HK-2 (cell line): Measurements from ENCODE around the gene FAM20A.
"Not testable (repeated sequence)": the region's sequence is repeated elsewhere in the genome, so short reads cannot be mapped to it uniquely, and the experiment has no call there.

ENCODE experiments used
- DNase-seq: peaks from one replicate; pipeline ENCODE4 v3.0.0-alpha.2; 2018; ENCODE audit not compliant: unreplicated experiment

Gene FAM20A

GRCh38 chr17:68519911-68520310 lies 81.3 kb downstream of the FAM20A start:
- no peak for DNase-seq

GRCh38 chr17:68519051-68519450 lies 82.1 kb downstream of the FAM20A start:
- not testable (repeated sequence) for DNase-seq

GRCh38 chr17:68518063-68518815 lies 82.9 kb downstream of the FAM20A start:
- no peak for DNase-seq

GRCh38 chr17:68517605-68518004 lies 83.6 kb downstream of the FAM20A start:
- not testable (repeated sequence) for DNase-seq

- DNase-seq = no peak
Observed at GRCh38 chr17:68516732-68517131, 84.4 kb downstream of the FAM20A start.

- DNase-seq = no peak
Observed at GRCh38 chr17:68514831-68515635, 86.1 kb downstream of the FAM20A start.

GRCh38 chr17:68513932-68514331 lies 87.2 kb downstream of the FAM20A start:
- no peak for DNase-seq

- peak; percentile 50 for DNase-seq
Observed at GRCh38 chr17:68512960-68513474, 88.2 kb downstream of the FAM20A start.

- DNase-seq = peak; percentile 91
Observed at GRCh38 chr17:68512247-68512959, 88.8 kb downstream of the FAM20A start, which contains the start of gene PRKAR1A. Gene PRKAR1A (plus strand): TSS chr17:68512430. CDS start chr17:68515400, 2,970 bp downstream.

- peak; percentile 73 for DNase-seq
Observed at GRCh38 chr17:68511671-68512246, 89.4 kb downstream of the FAM20A start.

GRCh38 chr17:68511254-68511670 lies 89.9 kb downstream of the FAM20A start:
- no peak for DNase-seq

- DNase-seq = peak; percentile 19
Observed at GRCh38 chr17:68509141-68510057, 91.8 kb downstream of the FAM20A start.

GRCh38 chr17:68507576-68507975 lies 93.6 kb downstream of the FAM20A start:
- DNase-seq = no peak

GRCh38 chr17:68505951-68506350 lies 95.2 kb downstream of the FAM20A start:
- DNase-seq = no peak

GRCh38 chr17:68501074-68501473 lies 100.1 kb downstream of the FAM20A start:
- DNase-seq = no peak

- no peak for DNase-seq
Observed at GRCh38 chr17:68499587-68499986, 101.6 kb downstream of the FAM20A start.

GRCh38 chr17:68498479-68499326 lies 102.5 kb downstream of the FAM20A start:
- DNase-seq = no peak

GRCh38 chr17:68497885-68498319 lies 103.3 kb downstream of the FAM20A start:
- no peak for DNase-seq

GRCh38 chr17:68495081-68495480 lies 106.1 kb downstream of the FAM20A start:
- DNase-seq = no peak
